GM11168 (cell line): ENCODE results near the gene ZC2HC1B.

Experiments used
- in situ Hi-C: fragments of 300-500 bp; cut with MboI; formaldehyde crosslinking; loops from one replicate; pipeline ENCODE4 v1.12.0; 2022; ENCODE audit warnings: low sequenced_read_pairs; ENCODE audit not compliant: unreplicated experiment

The ZC2HC1B gene

GRCh38 chr6:143958839-143959399, 94.6 kb downstream of the ZC2HC1B start:
- in situ Hi-C loops: no loop called here

- in situ Hi-C loops: no loop called here
These were observed 95.7 kb downstream of the ZC2HC1B start for GRCh38 chr6:143959927-143960326.

GRCh38 chr6:143961066-143961465, 96.8 kb downstream of the ZC2HC1B start:
- in situ Hi-C loops: no loop called here

- in situ Hi-C loops: no loop called here
These were observed 97.9 kb downstream of the ZC2HC1B start for GRCh38 chr6:143961886-143962878.

- in situ Hi-C loops: no loop called here
These were observed 99.1 kb downstream of the ZC2HC1B start for GRCh38 chr6:143963158-143963919.

- in situ Hi-C loops: no loop called here
These were observed 100.4 kb downstream of the ZC2HC1B start for GRCh38 chr6:143964674-143965081.

- in situ Hi-C loops: no loop called here
These were observed 101.4 kb downstream of the ZC2HC1B start for GRCh38 chr6:143965503-143966171.

- in situ Hi-C loops: no loop called here
These were observed 102.0 kb downstream of the ZC2HC1B start for GRCh38 chr6:143966312-143966711.

- in situ Hi-C loops: no loop called here
These were observed 103.6 kb downstream of the ZC2HC1B start for GRCh38 chr6:143967706-143968376.

- in situ Hi-C loops: no loop called here
These were observed 104.8 kb downstream of the ZC2HC1B start for GRCh38 chr6:143969077-143969476.

- in situ Hi-C loops: no loop called here
These were observed 106.4 kb downstream of the ZC2HC1B start for GRCh38 chr6:143970456-143971218.

- in situ Hi-C loops: no loop called here
These were observed 107.4 kb downstream of the ZC2HC1B start for GRCh38 chr6:143971482-143972205.

GRCh38 chr6:143973097-143973966, 109.1 kb downstream of the ZC2HC1B start:
- in situ Hi-C loops: no loop called here

- in situ Hi-C loops: no loop called here
These were observed 109.8 kb downstream of the ZC2HC1B start for GRCh38 chr6:143974089-143974488.

GRCh38 chr6:143976806-143977349, 112.6 kb downstream of the ZC2HC1B start:
- in situ Hi-C loops: no loop called here

- in situ Hi-C loops: no loop called here
These were observed 116.6 kb downstream of the ZC2HC1B start for GRCh38 chr6:143980921-143981320.

- in situ Hi-C loops: no loop called here
These were observed 118.7 kb downstream of the ZC2HC1B start for GRCh38 chr6:143982968-143983367.
